ENCODE data around the gene UGT1A6.

UGT1A6 gene

GRCh38 chr2:233818639-233819621, 126.2 kb downstream of the UGT1A6 start:
- no peak overlapping the region for H3K4me3 ChIP-seq (ENCODE audit: low read length)
- no peaks in the 10 kb centered on the region for H3K27me3 ChIP-seq (replicated peaks; ENCODE audit: insufficient read depth, low read length)

GRCh38 chr2:233819884-233820773, 127.4 kb downstream of the UGT1A6 start:
- no peaks in the 10 kb centered on the region for H3K79me2 ChIP-seq (ENCODE audit: low read length)
- no peaks in the 10 kb centered on the region for H3K27me3 ChIP-seq (replicated peaks; ENCODE audit: insufficient read depth, low read length)
- no peaks in the 10 kb centered on the region for H3K4me1 ChIP-seq (ENCODE audit: low read length)
- H3K36me3 ChIP-seq (replicated peaks; ENCODE audit: insufficient read depth, low read length): no peaks in the 10 kb centered on the region
- DNase-seq: no peak
- no peak for TF ChIP-seq EZH2phosphoT487 (IDR thresholded peaks at IDR 0.05; ENCODE audit: low read length)
- no peak for TF ChIP-seq CTCF (IDR thresholded peaks at IDR 0.05; ENCODE audit: low read length)
- no peak for TF ChIP-seq EZH2 (optimal IDR thresholded peaks at IDR 0.05; ENCODE audit: low read depth, low read length)
- H3K27ac ChIP-seq (ENCODE audit: low read length): no peak overlapping the region
- H3K9me3 ChIP-seq (replicated peaks; ENCODE audit: insufficient read depth, low read length): no peaks in the 10 kb centered on the region
- no peak overlapping the region for H3K4me2 ChIP-seq (ENCODE audit: low read depth, low read length)
- no peak overlapping the region for H3K4me3 ChIP-seq (ENCODE audit: low read length)
- H3F3A ChIP-seq (ENCODE audit: insufficient read depth, low read length): no peaks in the 10 kb centered on the region
- no peak overlapping the region for H3K9ac ChIP-seq (ENCODE audit: low read length)
- no peaks in the 10 kb centered on the region for H3K9me2 ChIP-seq (replicated peaks; ENCODE audit: insufficient read depth, low read length)
- no peak overlapping the region for H2AFZ ChIP-seq (ENCODE audit: low read length)
- H4K20me1 ChIP-seq (ENCODE audit: insufficient read depth, low read length): no peaks in the 10 kb centered on the region

More at GRCh38 chr2:233818639-233819621, 126.2 kb downstream of the UGT1A6 start:
- TF ChIP-seq EZH2 (optimal IDR thresholded peaks at IDR 0.05; ENCODE audit: low read depth, low read length) (no peak), CTCF (IDR thresholded peaks at IDR 0.05; ENCODE audit: low read length) (no peak), EZH2phosphoT487 (IDR thresholded peaks at IDR 0.05; ENCODE audit: low read length) (no peak)
- Histone ChIP-seq H3K9ac (ENCODE audit: low read length) (no peak overlapping the region), H2AFZ (ENCODE audit: low read length) (no peak overlapping the region), H3K79me2 (ENCODE audit: low read length) (no peaks in the 10 kb centered on the region), H4K20me1 (ENCODE audit: insufficient read depth, low read length) (no peaks in the 10 kb centered on the region), H3K4me2 (ENCODE audit: low read depth, low read length) (no peak overlapping the region), H3F3A (ENCODE audit: insufficient read depth, low read length) (no peaks in the 10 kb centered on the region), H3K9me2 (replicated peaks; ENCODE audit: insufficient read depth, low read length) (no peaks in the 10 kb centered on the region), H3K4me1 (ENCODE audit: low read length) (no peaks in the 10 kb centered on the region), H3K36me3 (replicated peaks; ENCODE audit: insufficient read depth, low read length) (no peaks in the 10 kb centered on the region), H3K27ac (ENCODE audit: low read length) (no peak overlapping the region), H3K9me3 (replicated peaks; ENCODE audit: insufficient read depth, low read length) (no peaks in the 10 kb centered on the region)
- no peak for DNase-seq

GRCh38 chr2:233820774-233821105, 128.1 kb downstream of the UGT1A6 start:
- no peaks in the 10 kb centered on the region for H3F3A ChIP-seq (ENCODE audit: insufficient read depth, low read length)
- H3K4me1 ChIP-seq (ENCODE audit: low read length): no peaks in the 10 kb centered on the region
- no peak overlapping the region for H3K27ac ChIP-seq (ENCODE audit: low read length)
- no peak overlapping the region for H3K4me3 ChIP-seq (ENCODE audit: low read length)
- no peak overlapping the region for H3K4me2 ChIP-seq (ENCODE audit: low read depth, low read length)
- no peaks in the 10 kb centered on the region for H3K79me2 ChIP-seq (ENCODE audit: low read length)
- no peaks in the 10 kb centered on the region for H4K20me1 ChIP-seq (ENCODE audit: insufficient read depth, low read length)
- H3K27me3 ChIP-seq (replicated peaks; ENCODE audit: insufficient read depth, low read length): no peaks in the 10 kb centered on the region
- H3K9me3 ChIP-seq (replicated peaks; ENCODE audit: insufficient read depth, low read length): no peaks in the 10 kb centered on the region
- H2AFZ ChIP-seq (ENCODE audit: low read length): no peak overlapping the region
- no peak for TF ChIP-seq CTCF (IDR thresholded peaks at IDR 0.05; ENCODE audit: low read length)
- no peak for TF ChIP-seq EZH2 (optimal IDR thresholded peaks at IDR 0.05; ENCODE audit: low read depth, low read length)
- TF ChIP-seq EZH2phosphoT487 (IDR thresholded peaks at IDR 0.05; ENCODE audit: low read length): no peak
- H3K9ac ChIP-seq (ENCODE audit: low read length): no peak overlapping the region
- no peak for DNase-seq
- H3K36me3 ChIP-seq (replicated peaks; ENCODE audit: insufficient read depth, low read length): no peaks in the 10 kb centered on the region
- no peaks in the 10 kb centered on the region for H3K9me2 ChIP-seq (replicated peaks; ENCODE audit: insufficient read depth, low read length)

Data from MM.1S (cell line).